Measurements from ENCODE around the gene MTHFSD. TPM values are rescaled to one million over a fixed set of nuclear protein-coding genes. Genes with fewer than 3 reads are reported as not detected.

The MTHFSD gene
- polyA plus RNA-seq, 4 donors, result 25.1 to 30.2 (median 26.7) TPM

DNA sequence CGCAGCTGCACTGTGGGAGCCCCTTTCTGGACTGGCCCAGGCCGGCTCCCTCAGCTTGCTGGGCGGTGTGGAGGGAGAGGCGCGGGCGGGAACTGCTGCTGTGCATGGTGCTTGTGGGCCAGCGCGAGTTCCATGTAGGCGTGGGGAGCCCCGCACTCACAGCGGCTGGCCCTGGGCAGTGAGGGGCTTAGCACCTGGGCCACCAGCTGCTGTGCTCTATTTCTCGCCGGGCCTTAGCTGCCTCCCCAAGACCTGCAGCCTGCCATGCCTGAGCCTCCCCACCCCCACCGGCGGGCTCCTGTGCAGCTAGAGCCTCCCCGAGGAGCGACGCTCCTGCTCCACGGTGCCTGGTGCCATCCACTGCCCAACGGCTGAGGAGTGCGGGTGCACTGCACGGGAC is 1.7 kb downstream of the MTHFSD start:
- DNase-seq (ENCODE audit: low read depth in 4 of 4, low spot score in 3 of 4), result no peak

DNA sequence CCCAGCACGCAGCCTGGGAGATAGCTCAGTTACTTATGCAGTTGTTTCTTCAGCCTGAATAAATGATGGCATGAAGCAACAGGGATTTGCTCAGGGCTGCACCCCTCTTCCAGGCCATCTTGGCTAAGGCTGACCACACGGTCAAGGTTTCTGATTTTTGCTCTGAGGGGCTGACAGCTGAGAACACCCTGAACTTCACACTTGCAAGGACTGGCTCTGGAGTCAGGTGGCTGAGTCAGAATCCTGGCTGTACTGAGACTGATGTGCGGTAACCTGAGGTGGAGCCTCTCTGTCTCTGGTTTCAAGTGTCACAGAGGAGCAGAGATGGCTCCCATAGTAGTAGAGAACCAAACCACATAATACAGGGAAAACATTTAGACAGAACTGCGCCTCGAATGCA is 4.8 kb downstream of the MTHFSD start:
- no peak for DNase-seq (ENCODE audit: low read depth in 4 of 4, low spot score in 3 of 4)

DNA sequence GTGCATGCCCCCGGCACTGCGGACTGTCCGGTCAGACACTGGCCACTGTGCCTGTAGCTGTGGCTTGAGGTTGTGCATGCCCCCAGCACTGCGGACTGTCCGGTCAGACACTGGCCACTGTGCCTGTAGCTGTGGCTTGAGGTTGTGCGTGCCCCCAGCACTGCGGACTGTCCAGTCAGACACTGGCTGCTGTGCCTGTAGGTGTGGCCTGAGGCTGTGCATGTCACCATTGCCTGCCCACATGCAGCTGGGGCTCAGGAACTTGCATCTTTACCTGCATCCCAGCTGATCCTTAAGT is 5.2 kb downstream of the MTHFSD start:
- no peak for DNase-seq (ENCODE audit: low read depth in 4 of 4, low spot score in 3 of 4)

DNA sequence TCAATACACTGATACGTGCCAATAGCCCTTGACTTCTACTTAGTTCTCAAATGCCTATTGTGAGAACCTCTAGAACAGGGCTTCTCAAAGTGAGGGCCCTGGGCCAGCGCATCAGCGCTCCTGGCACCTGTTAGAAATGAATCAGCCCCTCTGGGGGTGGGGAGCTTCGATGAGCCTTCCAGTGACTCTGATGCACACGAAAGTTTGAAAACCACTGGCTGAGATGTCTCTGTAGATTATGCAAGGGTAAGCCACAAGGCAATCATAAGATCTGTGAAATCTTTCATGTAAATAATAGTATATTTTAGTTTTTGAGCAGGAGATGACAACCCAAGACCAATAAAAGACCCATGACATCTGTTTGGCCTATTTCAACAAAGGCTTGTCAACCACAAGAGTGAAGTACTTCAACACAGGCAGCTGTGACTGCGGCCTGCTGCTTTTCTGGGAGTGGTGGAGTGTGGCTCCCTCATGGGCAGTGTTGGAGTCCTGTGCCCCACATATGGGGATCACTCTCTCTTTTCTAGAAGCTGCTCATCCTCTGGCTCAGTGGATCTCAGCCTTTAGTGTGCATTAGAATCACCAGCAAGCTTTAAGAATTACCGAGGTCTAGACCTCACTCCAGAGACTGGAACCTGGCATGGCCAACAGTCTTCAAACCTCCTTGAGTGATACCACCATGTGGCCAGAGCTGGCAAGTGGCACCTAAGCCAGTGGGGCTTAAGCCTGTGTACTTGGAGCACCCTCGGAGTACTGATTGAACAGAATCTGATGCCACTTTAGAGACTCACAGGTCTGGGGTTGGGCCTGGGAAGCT is 5.8 kb downstream of the MTHFSD start:
- no peak for DNase-seq (ENCODE audit: low read depth in 4 of 4, low spot score in 3 of 4)

DNA sequence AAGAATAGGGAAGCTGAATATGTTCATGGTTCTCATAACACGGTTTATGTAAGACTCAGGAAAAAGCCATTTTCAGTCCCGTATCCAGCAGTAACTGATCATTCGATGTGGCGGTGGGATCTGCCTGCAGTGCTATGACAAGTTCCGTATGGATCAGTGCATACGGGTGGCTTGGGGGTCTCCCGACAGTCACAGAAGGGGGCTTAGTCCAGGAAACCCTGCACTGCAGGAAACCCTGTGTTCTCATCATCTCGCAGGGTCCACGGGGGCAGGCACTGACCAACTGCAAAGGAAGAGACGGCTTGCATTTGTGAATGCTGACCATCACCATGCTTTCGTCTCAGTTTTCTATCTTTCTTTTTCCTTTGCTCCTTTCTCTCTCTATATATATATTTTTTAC is 7.7 kb downstream of the MTHFSD start:
- no peak for DNase-seq (ENCODE audit: low read depth in 4 of 4, low spot score in 3 of 4)

DNA sequence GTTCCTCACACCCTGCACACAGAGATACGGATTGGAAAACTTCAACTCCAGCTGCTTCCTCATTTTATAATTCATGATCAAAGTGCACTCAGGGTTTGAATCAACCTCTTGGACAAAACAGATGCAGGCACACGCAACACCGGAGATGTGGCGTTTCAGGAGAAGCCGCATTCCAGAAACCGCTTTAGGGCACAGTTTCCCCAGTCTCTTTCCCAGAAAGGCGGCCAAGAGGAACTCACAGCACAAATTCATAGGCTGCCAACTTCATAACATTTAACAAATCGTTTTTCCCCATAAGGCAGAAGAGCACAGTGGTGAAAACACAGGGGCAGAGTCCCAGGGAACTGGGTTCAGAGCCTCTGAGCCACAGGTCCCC is 8.4 kb downstream of the MTHFSD start:
- DNase-seq (ENCODE audit: low read depth in 4 of 4, low spot score in 3 of 4), result no peak

DNA sequence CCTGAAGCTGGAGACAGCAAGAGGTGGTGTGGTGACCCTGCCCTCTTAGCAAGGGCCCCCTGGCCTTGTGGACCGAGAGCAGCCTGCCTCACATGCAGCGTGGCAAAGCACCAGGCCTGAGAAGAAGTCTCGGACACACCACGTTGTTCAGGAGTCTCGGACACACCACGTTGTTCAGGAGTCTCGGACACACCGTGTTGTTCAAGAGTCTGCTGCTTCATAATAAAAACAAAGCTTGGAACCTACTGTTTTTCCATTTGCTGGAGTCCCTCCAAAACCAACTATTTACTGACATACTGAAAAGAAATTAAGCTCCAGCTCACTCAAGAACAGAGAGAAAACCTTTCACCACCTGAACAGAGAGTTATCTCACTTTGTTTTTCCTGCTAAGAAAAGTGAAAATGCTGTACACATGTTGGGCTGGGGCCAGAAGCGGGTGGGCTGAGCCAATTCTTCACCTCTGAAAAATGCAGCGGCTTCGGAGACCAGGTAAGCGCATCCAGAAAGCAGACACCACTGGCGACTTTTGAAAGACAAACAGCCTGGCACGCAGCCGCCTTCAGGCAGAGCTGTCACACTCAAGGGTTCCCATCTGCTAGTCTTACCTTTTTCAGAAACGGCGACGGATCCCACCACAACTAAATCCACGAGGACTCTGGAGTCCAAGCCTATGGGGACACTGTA is 8.9 kb downstream of the MTHFSD start:
- DNase-seq (ENCODE audit: low read depth in 4 of 4, low spot score in 3 of 4), result no peak

DNA sequence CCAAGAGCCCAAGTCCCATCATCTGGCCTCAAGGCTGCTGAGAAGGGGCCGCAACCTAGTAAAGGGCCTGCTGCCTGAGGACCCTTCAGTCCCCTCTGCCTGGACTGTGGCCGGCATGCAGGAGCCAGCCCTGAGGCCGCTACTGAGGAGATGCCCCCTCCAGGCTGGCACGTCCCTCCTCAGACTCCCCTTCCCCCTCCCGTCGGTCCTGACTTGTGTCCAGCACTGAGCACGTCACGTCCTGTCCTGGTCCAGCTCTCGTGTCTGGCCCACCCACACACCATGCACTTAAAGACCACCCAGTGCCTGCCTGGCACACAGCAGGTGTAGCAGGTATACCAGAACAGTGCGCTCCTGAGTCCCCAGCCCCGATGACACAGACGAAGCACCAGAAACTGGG is 9.6 kb downstream of the MTHFSD start:
- no peak for DNase-seq (ENCODE audit: low read depth in 4 of 4, low spot score in 3 of 4)

DNA sequence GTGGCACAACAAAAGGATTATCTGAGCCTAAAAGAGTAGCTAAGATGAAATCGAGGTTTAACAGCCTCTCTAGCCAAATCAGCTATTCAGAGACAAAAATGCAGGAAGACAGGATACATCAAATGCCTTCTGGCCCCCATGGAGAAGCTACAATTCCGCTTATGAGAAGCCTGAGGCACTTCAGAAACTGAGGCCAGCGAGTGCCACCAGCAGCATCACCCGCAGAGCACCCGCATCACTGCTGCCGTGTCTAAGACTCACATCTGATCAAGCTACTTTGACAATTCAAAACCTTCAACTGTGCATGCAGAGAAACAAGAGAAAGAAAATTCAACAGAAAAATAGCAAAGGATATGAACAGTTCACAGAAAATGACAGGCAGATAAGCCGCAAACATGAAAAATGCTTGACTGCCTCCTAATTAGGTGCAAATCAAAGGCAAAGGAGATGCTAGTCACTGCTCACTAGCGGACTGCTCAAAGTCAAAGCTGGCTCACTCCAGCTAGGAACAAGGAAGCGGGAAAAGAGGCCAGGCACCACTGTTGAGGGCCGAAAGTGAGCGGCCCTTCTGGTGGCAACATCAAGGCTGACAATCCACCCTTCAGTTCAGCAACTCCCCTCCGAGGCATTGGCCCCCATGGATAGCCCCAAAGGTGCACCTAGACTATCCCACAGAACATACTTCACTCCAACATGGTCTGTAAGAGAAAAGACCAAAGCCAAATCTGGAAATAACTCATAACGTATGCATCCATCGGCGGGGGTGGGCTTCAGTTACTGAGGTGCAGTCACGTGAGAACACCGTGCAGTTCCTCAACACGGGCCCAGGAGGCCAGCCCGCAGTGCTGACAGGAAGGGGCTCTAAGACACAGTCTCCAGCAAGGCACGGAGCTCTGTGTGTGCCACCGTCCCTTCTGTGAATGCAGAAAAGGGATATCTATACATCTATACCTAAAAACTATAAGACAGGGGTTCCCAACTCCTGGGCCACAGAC is 12.0 kb downstream of the MTHFSD start:
- no peak for DNase-seq (ENCODE audit: low read depth in 4 of 4, low spot score in 3 of 4)

DNA sequence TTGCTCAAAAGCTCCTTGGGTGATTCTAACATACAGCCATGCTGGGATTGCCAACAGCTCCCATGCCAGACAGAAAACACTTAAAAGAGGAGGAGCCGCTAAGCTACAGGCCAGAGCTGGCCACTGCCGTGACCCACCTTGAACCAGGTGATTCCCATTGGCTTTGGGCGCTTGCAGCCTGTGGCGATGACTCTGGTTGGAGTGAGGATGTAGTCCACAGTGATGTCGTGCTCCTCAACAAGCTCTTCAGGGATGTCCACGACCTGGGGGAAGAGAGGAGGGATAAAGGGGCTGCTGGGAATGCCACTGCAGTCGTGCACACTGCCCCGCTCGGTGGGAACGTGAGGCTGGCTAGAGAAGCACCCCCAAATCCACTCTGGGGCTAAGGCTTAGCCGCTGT is 13.5 kb downstream of the MTHFSD start:
- DNase-seq (ENCODE audit: low read depth in 4 of 4, low spot score in 3 of 4), result no peak

DNA sequence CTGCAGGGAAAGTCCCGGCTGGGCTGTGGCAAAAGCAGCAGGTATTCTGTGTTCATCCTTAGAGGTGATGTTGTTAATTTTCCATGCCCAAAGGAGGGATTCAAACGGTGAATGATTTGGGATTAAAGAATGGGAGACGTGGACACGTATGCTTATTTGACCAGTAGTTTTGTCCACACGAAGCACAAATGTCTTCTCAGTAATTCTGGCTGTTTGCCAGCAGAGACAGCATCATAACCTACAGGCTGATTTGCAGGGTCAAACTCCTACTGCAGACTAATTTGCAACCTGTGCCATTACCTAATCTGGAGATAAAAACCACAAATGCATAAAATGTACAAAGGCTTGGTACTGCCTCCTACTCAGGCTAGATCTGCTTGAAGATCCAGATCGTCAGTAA is 14.1 kb downstream of the MTHFSD start:
- DNase-seq (ENCODE audit: low read depth in 4 of 4, low spot score in 3 of 4), result no peak

DNA sequence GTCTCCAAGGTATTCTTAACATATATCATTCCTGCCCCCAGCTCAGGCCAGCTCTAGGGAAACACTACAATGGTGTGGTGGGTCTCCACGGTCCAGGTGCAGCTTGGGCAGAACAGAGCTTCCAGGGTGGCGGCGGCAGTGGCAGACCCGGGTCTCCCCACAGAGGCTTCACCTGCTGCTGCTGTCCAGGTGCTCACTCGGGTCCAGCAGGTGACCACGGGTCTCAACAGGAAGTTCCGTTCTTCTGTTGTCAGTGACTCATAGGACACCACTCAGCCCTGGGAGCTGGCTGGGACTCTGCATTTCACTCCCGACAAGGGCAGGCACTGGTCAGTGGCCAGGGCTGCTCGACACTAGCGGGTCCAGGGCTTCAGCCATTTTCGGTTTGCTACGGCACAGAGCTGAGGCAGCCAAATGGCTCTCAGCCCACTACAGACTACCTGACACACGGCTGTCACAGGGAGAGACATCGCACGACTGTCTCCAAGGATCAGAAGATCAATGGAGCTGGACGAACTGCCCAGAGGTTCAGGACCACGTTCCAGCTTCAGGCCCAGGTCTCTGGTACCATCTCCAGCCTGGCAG is 16.7 kb downstream of the MTHFSD start:
- DNase-seq (ENCODE audit: low read depth in 4 of 4, low spot score in 3 of 4), result no peak

DNA sequence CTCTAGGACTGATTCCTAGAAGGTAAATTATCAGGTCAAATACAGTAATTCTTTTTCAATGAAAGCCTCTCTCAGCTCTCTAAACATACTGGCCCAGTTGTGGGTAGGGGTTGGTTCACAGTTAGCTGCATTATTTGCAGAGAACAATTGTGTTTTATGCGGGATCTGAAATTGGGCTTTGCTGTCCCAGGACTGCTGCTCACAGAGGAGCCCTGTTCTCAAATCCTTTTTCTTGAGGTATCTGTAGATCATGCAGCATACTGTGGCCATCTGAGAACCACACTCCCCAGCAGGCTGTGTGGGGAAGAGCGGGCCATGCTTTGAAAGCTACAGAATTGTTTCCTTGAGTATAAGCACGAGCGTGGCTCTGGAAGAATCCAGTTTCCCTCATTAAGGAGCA is 17.5 kb downstream of the MTHFSD start:
- DNase-seq (ENCODE audit: low read depth in 4 of 4, low spot score in 3 of 4), result no peak

DNA sequence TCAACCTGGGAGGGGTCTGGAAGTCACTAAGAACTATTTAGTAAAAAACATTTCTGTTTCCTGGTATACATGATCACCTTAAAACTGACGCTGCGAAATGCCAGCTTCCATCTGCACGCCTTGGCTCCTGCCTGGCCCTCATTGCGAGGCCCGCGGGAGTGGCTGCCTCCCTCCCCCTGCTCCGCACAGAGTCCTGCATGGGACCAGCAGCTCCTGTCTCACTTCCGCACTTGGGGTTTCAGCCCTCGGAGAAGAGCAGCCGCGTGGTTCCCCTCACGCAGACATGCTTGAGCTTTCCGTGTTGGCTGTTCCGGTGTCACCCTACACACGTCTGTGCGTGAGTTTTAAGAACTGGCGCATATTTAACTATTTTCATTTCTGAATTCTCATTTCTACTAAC is 18.4 kb downstream of the MTHFSD start:
- DNase-seq (ENCODE audit: low read depth in 4 of 4, low spot score in 3 of 4), result no peak

DNA sequence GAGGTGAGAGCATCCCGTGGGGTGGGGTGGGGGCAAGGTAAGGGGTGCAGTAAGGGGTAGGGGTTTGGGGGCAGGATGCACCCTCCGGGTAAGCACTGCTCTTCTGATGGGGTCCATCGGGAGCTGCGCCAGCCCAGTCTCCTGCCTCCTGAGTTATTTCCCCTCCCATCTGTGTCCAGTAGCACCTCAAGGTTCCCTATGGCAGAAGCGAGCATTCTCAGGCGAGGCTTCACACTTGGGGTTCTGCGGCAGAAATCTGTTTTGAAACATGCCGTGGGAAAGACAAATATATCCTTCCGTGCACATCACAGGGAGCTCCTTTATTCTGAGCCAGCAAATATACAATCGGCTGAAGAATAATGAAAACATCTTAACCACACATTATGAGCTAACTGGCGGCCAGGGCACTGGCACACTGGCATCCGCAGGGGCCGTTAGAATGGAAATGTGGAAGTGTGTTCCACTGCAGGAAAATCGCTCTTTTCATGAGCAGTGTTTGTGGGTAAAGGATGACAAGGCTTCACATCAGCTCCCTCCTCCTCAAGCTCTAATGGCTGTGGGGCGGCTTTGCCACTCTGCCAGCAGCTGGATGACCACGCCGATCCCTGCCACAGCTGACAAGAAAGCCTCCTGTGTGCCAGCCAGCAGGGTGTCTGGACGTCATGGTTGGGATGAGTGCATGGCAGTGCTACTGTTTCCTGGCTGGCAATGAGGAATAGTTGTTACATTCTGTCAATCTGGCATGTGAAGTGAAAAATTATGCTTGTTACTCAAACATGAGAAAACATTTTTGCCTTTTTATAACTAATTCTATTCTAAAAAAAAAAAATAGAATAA is 20.0 kb downstream of the MTHFSD start:
- DNase-seq (ENCODE audit: low read depth in 4 of 4, low spot score in 3 of 4), result no peak

DNA sequence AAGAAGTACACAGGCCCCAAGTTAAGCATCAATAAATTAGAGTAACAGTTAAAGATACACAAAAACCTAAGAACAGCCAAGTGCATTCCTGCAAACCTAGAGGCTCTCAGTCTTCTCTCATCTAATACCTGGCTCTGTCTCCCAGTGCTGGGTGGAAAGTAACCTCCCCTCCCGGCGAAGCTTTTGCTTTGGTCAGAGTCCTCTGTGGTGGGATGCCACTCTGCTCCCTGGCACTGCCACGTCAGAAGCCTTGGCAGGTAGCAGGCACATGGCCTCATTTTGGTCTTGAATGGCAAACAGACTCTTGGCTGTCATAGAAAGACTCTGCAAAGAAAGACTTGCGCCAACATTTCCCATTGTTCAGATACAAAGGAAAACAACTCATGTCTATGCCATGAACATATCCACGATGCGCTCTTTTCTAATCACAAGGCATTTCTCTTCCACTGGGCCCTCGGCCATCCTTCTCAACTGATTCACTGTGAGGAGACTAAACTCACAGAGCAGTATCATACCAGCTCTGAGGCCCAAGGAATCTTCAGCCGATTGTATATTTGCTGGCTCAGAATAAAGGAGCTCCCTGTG is 21.2 kb downstream of the MTHFSD start:
- DNase-seq (ENCODE audit: low read depth in 4 of 4, low spot score in 3 of 4), result no peak

DNA sequence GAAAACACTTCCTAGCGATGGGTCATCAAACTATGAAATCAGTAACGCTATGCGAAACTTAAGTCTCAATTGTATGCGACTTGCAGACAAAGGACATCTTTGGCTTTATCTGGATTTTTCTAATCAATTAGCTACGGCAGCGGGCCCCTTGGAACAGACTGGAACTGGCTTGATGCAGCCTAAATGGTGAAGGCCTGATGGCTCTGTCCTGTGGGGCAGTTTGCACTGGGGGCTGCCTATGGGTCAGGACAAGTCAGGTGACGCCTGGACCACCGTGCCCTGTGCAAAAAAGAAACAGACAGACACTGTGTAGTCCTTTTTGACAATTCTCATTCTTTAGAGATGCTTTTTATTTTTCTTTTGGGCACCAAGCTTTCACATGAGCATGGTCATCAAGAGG is 22.0 kb downstream of the MTHFSD start:
- DNase-seq (ENCODE audit: low read depth in 4 of 4, low spot score in 3 of 4), result no peak

DNA sequence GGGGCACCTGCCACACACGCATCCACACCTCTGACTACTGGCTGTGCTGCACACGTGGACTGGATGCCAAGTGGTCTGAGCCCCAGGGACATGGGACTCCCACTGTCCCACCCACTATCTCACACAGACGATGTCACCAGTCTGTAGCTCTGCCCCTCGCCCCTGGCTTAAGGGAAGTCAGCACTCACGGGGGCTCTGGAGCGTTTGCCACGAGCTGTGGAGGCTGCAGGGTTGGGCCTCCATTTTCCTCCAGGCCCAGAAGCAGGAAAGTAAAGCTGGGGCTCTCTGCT is 22.6 kb downstream of the MTHFSD start:
- no peak for DNase-seq (ENCODE audit: low read depth in 4 of 4, low spot score in 3 of 4)

DNA sequence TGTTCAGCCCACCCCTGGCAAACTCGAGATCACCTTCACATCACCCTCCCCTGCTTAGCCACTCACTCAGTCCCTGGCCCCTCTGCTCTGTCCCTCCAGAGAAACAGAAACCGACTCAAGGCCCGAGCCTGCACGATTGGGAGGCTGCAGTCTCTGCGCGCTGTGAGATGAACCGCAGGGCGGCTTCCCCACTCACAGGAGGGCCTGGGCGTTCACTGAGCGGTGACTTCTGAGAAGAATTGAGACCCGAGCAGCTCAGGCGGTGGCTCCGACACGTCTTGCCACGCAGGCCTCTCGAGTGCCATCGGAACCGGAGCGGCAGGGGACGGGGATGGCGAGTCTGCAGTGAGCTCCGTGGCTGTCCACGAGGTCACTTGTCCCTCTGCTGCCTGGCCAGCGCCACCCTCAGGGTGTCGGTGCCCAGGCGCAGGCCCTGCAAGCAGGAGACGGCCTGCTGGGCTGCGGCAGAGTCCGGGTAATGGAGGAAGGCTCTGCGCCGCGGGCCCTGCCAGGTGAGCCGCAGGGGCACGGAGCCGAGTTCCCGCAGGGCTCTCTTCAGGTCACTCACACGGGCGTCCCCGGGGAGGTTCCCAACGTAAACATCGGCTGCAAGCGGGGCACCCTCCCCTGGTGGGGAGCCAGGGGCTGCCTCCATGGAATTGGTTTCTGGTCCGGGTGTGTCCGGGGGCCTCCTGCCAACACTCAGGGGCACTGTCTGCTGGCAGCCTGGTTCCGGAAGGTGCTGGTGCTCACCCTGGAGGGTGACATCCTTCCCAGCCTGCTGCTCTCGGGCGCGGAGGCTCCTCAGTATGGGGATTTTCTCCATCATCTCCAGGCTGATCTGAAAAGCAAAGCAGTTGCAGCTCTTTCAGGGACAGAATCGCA is 23.2 kb downstream of the MTHFSD start:
- no peak for DNase-seq (ENCODE audit: low read depth in 4 of 4, low spot score in 3 of 4)

Measured in right renal pelvis (tissue), 4 donors.